Gastrocnemius medialis (tissue), 4 donors: ENCODE results near the gene ACR. TPM values are rescaled to one million over a fixed set of nuclear protein-coding genes. Genes with fewer than 3 reads are reported as not detected.

Source experiments
- ATAC-seq, 2 donors: fragments of 150-250 bp; one replicate each; pipeline ENCODE4 v1.9.1; 2016
- DNase-seq, 2 donors: peaks; one replicate each; pipeline ENCODE4 v3.0.0-alpha.2; 2019
- H3K27ac ChIP-seq, 4 donors: fragments of 200-600 bp; sonication (generic); 1 replicate in 1 of 4; 2 replicates in 3 of 4; pipeline ENCODE4 v1.5.1; 2016 to 2018; ENCODE audit warnings: mild to moderate bottlenecking in 2 of 4, moderate library complexity in 1 of 4
- H3K27me3 ChIP-seq, 3 donors: fragments of 200-600 bp; sonication (generic) in 2 of 3; 1 replicate in 1 of 3; 2 replicates in 2 of 3; pipeline versions ENCODE4 v1.5.1 to v1.6.0; 2016 to 2019; ENCODE audit warnings: mild to moderate bottlenecking in 1 of 3, moderate library complexity in 1 of 3
- H3K36me3 ChIP-seq, 2 donors: fragments of 200-600 bp; sonication (generic) in 1 of 2; one replicate each; pipeline ENCODE4 v1.5.1; 2017 to 2018
- H3K4me1 ChIP-seq, 2 donors: fragments of 200-600 bp; sonication (generic) in 1 of 2; one replicate each; pipeline ENCODE4 v1.5.1; 2016 to 2017; ENCODE audit warnings: mild to moderate bottlenecking in 2 of 2
- H3K4me3 ChIP-seq, 4 donors: fragments of 200-600 bp; sonication (generic) in 3 of 4; 1 replicate in 1 of 4; 2 replicates in 3 of 4; pipeline ENCODE4 v1.5.1; 2016 to 2019; ENCODE audit warnings: mild to moderate bottlenecking in 2 of 4
- H3K9me3 ChIP-seq, 3 donors: fragments of 200-600 bp; sonication (generic) in 2 of 3; 1 replicate in 1 of 3; 2 replicates in 2 of 3; pipeline ENCODE4 v1.5.1; 2016 to 2019
- CTCF ChIP-seq, 5 experiments: fragments of 450-650 bp in 3 of 5; fragments of 200-600 bp in 2 of 5; sonication (generic) in 2 of 5; IDR thresholded peaks in 4 of 5; conservative IDR thresholded peaks in 1 of 5; 1 replicate in 4 of 5; 2 replicates in 1 of 5; pipeline ENCODE4 v1.5.1; 2016 to 2019; ENCODE audit warnings: antibody characterized with exemption in 5 of 5, mild to moderate bottlenecking in 3 of 5, moderate library complexity in 3 of 5
- POLR2A ChIP-seq, 2 donors: fragments of 450-650 bp; IDR thresholded peaks; one replicate each; pipeline ENCODE4 v1.6.1; 2017; ENCODE audit warnings: antibody characterized with exemption in 2 of 2, mild to moderate bottlenecking in 2 of 2, moderate library complexity in 2 of 2
- in situ Hi-C, 4 donors: fragments of 200-750 bp; cut with MboI; loops; one replicate each; pipeline versions ENCODE4 v1.15.0 to v1.8.0; 2017; ENCODE audit warnings: low sequenced_read_pairs in 4 of 4
- intact Hi-C: fragments of 100-400 bp; cut with DNase I; formaldehyde crosslinking; loops from one replicate; pipeline ENCODE4 v1.15.1; 2023; ENCODE audit warnings: low total_unique reads
- total RNA-seq, 4 donors: library from RNA; depleted of rRNA; stranded (reverse); fragments of >200 nt; gene quantifications; one replicate each; pipeline versions ENCODE4 v1.1.0 to v1.2.3, GENCODE V29; 2016

The ACR gene
- total RNA-seq, 4 donors from 2014 or later = not detected

GRCh38 chr22:50715250-50715649 lies 22.8 kb upstream of the ACR start:
- intact Hi-C loops (no loop called here), in situ Hi-C loops (no loop called here)
- Histone ChIP-seq H3K27me3 (no peaks in the 10 kb centered on the region), H3K4me1 (peaks cover 0 to 16% of the 10 kb centered on the region in 2 donors), H3K9me3 (no peaks in the 10 kb centered on the region), H3K27ac (peak overlapping the region in 3 of 4 donors; percentile 2 to 64 (median 35)), H3K36me3 (no peaks in the 10 kb centered on the region), H3K4me3 (no peak overlapping the region)
- TF ChIP-seq CTCF (IDR thresholded peaks at IDR 0.05 in 4 of 5, conservative IDR thresholded peaks at IDR 0.05 in 1 of 5) = no peak
- no peak for DNase-seq
- ATAC-seq = no peak

GRCh38 chr22:50715776-50716175 lies 22.2 kb upstream of the ACR start:
- H3K27ac ChIP-seq = peak overlapping the region in 2 of 4 donors; percentile 2 to 35

GRCh38 chr22:50716290-50717024 lies 21.5 kb upstream of the ACR start:
- ATAC-seq = no peak
- H3K4me3 ChIP-seq = no peak overlapping the region
- H3K4me1 ChIP-seq = peaks cover 5 to 21% of the 10 kb centered on the region in 2 donors
- peak overlapping the region in 1 of 4 donors; percentile 68 for H3K27ac ChIP-seq
- intact Hi-C loops (no loop called here), in situ Hi-C loops (no loop called here)
- DNase-seq = no peak
- no peaks in the 10 kb centered on the region for H3K36me3 ChIP-seq
- H3K9me3 ChIP-seq = no peaks in the 10 kb centered on the region
- peaks cover 0 to 7% (median 7%) of the 10 kb centered on the region in 3 donors for H3K27me3 ChIP-seq
- TF ChIP-seq POLR2A (IDR thresholded peaks at IDR 0.05) = no peak
- no peak for TF ChIP-seq CTCF (IDR thresholded peaks at IDR 0.05 in 4 of 5, conservative IDR thresholded peaks at IDR 0.05 in 1 of 5)

More at GRCh38 chr22:50715776-50716175, 22.2 kb upstream of the ACR start:
- in situ Hi-C loops (no loop called here), intact Hi-C loops (no loop called here)
- TF ChIP-seq CTCF (IDR thresholded peaks at IDR 0.05 in 4 of 5, conservative IDR thresholded peaks at IDR 0.05 in 1 of 5) = no peak
- no peak for TF ChIP-seq POLR2A (IDR thresholded peaks at IDR 0.05)
- DNase-seq = no peak
- Histone ChIP-seq H3K4me1 (peaks cover 0 to 16% of the 10 kb centered on the region in 2 donors), H3K36me3 (no peaks in the 10 kb centered on the region), H3K9me3 (no peaks in the 10 kb centered on the region), H3K4me3 (no peak overlapping the region), H3K27me3 (peaks cover 0 to under 1% (median under 1%) of the 10 kb centered on the region in 3 donors)
- no peak for ATAC-seq

- DNase-seq (peak; percentile 43 to 60), ATAC-seq (peak; percentile 55 to 70)
- H3K27me3 ChIP-seq = peaks cover 0 to 13% (median 9%) of the 10 kb centered on the region in 3 donors
- peak in 1 of 5 experiments; percentile 21 for TF ChIP-seq CTCF (IDR thresholded peaks at IDR 0.05 in 4 of 5, conservative IDR thresholded peaks at IDR 0.05 in 1 of 5)
- no peak for TF ChIP-seq POLR2A (IDR thresholded peaks at IDR 0.05)
- no peaks in the 10 kb centered on the region for H3K9me3 ChIP-seq
- H3K36me3 ChIP-seq = no peaks in the 10 kb centered on the region
- H3K4me1 ChIP-seq = peaks cover 11 to 27% of the 10 kb centered on the region in 2 donors
- H3K27ac ChIP-seq = peak overlapping the region in 1 of 4 donors; percentile 68
- H3K4me3 ChIP-seq = no peak overlapping the region
- intact Hi-C loops = no loop called here
- in situ Hi-C loops = no loop called here
Observed at GRCh38 chr22:50717709-50718351, 20.2 kb upstream of the ACR start.
